NCI-H2227 (cell line): ENCODE measurements around the gene GAS7.

Experiments used
- DNase-seq: peaks from one replicate; lab custom pipeline; 2025; ENCODE audit not compliant: unreplicated experiment; lab: John Stamatoyannopoulos, UW

The GAS7 gene

DNA sequence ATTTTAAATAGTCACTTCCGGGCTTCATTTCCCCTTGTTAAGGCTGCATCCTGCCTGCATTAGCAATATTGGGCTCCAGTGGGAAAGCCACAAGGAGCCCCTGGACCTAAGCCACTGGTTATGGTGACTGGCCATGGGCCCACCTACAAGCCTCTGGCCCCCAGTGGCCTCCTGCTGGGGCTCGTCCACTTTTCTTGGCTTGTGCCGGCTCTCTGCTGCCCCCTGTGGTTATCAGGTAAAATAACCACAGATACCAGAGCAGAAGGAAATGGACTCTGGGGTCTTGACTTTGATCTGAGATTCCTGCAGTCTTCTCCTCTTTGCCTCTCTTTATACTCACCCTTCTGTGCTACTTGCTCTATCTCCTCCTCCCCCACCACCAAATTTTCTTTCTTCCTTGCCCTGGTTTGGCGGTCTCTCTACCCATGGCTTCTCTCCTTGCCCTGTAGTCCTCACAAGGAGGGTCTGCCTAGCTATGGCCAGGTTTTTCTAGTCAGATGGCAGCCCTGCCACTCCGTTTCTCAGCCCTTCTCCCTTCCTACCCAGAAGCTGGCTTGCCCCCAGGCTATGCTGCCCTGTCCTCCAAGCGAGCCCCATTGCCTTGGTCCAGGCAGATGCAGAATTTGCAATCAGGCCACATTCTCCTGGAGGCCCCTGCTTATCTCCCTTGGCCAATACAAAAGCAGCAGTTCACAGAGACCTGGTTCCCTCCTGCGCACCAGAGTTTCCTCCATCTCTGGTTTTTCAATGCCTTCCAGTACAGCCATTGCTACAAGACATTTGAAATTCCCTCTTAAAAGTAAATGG, 210.4 kb downstream of the GAS7 start:
- no peak for DNase-seq

DNA sequence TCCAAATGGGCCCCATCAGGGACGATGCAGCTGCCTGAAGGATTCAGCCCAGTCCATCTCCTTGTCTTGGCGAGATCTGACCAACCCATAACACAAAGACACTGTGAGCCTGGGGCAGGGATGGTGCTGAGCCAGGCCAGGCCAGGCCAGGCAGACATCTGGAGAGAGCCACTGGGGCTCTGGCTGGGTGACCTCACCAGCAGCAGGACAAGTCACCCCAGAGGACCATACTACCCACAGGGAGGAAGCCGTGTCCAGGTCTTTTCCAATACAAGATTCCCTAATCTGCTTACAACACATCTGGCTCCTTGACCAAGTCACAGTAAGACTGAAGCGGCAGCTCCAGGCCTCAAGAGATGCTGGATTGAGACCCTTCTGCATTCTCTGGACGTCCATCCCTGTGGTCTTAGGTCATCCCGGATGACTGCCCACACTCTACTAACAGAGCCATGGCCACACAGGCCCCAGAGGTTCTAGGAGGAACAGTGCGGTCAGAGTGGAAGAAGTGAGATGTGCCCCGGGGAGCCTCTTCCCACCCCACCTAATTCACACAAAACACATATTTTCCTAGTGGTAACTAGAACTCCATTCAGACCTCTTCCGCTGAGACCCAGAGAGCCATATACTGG, 211.5 kb downstream of the GAS7 start:
- DNase-seq: no peak

- no peak for DNase-seq
Observed at GRCh38 chr17:9985646-9986045, 212.8 kb downstream of the GAS7 start.

DNA sequence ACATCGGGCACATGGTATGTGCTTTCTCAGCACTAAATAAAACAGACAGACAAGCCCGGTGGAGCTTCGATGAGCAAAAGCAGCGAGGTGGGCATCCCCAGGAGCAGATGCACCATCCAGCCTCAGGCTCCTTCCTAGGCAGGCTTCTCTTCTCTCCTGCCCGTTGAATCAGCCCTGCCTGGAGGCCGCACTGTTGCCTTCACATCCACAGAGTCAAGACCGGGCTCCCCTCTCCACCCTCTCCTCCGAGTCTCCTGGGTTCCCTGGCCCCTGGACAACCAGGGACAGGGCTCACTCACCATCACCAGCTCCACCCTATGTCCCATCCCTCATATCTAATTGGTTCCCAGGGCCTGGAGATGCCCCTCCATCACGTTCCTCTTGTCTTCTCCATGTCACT, 213.6 kb downstream of the GAS7 start:
- no peak for DNase-seq

- no peak for DNase-seq
Observed at GRCh38 chr17:9982159-9982558, 216.2 kb downstream of the GAS7 start.

DNA sequence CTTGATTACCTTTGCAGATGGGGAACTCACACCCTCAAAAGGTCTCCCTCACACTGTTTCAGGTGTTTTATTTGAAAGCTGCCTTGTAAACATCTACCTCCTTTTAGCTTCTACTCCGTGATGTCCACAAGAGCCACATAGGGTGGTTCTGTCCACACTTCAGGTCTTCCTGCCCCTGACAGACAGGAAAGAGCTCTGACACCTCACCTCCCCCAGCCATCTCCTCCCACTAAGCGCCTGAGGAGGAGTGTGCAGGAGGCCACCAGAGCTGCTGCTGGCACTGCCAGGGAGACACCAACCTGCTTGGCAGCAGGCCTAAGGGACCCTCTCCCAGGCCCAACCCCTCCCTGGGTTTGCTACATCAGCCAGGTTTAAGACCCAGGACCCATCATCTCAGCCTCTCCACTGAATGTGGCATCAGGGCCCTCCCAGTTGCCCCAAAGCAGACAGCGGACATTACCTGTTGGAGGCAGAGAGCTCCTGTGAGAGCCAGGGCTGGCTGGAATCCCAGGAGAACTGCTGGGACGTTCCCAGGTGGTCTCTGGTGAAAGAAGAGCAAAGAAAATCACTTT, 217.0 kb downstream of the GAS7 start:
- DNase-seq: no peak

DNA sequence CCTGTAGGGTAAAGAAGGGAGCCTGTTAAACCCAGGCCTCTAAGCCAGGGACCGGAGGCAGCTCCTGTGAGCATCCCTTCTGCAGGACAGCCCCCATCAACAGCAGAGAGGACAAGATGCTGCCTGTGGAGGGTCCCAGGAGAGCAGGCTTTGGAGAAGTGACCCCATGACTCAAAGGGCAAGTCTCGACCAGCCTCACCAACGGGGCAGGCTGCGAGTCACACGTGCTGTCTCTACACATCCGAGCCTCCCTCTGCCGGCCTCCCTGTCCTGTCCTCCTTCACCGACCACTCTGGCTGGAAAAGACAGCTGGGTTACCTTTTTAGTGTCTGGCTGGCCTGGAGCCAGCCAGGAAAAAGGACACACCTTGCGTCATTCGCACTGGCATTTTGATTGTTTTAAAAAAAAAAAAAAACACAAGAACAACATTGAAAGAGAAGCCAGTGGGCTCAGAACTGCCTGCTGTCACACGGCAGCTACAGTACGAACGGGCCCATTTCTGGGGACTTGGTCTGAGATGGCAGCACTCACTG, 218.9 kb downstream of the GAS7 start:
- no peak for DNase-seq

- no peak for DNase-seq
Observed at GRCh38 chr17:9977180-9977575, 221.2 kb downstream of the GAS7 start.

DNA sequence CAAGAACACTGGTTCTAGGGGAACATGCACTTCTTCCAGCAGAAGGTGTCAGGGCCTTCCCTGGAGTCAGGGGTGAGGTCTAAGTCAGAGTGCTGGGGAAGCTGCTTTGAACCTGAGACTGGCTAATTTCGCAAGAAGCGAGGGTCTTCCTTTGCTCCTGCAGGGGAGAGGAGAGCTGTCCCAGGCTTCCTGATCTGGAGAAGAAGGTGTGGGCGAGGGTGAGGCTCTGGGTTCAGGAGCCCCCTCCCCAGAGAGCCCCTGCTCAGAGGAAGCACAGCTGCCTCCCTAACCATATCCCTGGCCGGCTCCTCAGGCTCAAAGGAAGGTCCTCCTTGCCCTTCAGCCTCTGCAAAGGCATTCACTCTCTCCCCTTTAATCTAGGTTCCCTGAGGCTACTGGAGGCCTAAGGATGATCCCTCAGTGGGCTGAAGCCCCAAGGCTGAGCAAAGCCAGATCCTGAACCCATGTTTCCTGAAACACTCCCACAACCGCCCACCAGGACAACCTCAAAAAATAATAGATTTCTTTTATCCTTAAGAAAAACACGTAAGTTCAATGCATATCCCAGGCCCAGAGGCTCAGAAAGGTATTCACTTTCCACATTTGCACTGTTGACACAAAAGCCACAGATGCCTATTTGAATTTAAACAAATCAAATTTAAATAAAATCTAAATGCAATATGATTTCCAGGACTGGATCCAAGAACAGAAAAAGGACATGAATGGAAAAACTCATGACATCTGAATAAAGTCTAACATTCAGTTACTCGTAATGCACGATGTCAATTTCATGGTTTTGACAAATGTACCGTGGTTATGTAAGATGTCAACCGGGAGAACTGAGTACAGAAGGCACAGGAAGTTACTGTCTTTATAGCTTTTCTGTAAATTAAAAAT, 221.9 kb downstream of the GAS7 start:
- no peak for DNase-seq

DNA sequence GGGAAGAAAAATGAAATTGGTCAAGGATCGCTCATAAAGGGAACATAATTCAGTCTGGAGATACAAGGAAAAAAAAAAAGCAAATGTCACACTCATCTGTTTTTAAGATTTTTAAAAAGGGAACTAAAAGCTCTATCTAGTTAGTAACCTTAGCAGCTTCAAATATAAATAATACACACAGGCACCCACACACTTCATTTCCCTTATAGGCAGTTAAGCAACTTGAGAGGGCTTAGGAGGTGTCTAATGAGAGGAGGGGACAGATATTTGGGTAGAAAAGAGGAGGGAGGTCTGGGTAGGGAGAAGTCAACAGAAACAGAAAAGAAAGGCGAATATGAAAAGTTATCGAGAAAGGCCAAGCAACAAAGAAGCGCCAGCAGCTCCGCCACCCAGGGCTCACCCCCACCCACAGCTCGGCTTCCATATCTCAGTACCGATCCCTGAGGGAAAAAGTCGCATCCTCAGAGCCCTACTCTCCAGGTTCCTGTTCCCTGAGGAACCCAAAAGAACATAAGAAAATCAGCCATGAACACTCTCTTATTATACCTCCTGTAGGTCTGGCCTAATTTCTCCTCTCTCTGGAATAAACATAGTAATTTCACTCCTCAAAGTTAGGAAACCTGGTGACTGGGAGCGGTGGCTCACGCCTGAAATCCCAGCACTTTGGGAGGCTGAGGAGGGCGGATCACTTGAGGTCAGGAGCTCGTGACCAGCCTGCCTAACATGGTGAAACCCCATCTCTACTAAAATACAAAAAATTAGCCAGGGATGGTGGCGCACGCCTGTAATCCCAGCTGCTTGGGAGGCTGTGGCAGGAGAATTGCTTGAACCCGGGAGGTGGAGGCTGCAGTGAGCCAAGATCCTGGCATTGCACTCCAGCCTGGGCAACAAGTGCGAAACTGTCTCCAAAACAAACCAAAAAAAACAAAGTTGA, 223.7 kb downstream of the GAS7 start:
- no peak for DNase-seq

- DNase-seq: no peak
Observed at GRCh38 chr17:9973669-9974447, 224.5 kb downstream of the GAS7 start.

- DNase-seq: no peak
Observed at GRCh38 chr17:9971991-9972390, 226.4 kb downstream of the GAS7 start.

GRCh38 chr17:9969301-9969935, 229.0 kb downstream of the GAS7 start:
- no peak for DNase-seq

- DNase-seq: no peak
Observed at GRCh38 chr17:9968881-9969280, 229.5 kb downstream of the GAS7 start.

GRCh38 chr17:9968008-9968407, 230.4 kb downstream of the GAS7 start:
- no peak for DNase-seq

DNA sequence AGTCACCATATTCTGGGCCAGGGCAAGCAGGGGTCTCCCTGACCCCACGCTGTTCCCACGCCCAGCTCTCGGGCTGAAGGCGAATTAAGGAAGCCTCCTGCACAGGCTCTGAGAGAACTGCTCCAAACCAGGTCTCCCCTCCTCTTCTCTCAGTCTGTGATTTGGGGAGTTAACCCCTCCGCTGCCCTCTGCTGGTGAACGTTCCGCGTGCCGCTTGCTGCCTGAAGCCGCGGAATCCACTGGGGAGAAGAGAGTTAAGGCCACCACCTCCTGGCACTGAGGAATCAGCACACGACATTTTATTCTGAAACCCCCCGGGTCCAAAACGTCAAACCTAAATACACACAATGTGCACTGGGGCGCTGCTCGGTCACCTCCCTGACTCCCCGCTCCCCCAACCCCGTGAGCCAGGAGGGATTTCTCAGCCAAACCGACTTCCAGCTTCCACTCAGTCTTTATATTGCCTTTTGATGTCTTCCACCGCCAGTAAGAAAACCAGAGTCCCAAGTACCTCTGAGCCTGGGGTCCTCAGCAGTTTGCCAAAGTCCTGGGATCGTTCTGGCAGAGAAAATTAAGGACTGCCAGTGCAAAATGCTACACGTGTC, 238.9 kb downstream of the GAS7 start:
- DNase-seq: peak; percentile 38

DNA sequence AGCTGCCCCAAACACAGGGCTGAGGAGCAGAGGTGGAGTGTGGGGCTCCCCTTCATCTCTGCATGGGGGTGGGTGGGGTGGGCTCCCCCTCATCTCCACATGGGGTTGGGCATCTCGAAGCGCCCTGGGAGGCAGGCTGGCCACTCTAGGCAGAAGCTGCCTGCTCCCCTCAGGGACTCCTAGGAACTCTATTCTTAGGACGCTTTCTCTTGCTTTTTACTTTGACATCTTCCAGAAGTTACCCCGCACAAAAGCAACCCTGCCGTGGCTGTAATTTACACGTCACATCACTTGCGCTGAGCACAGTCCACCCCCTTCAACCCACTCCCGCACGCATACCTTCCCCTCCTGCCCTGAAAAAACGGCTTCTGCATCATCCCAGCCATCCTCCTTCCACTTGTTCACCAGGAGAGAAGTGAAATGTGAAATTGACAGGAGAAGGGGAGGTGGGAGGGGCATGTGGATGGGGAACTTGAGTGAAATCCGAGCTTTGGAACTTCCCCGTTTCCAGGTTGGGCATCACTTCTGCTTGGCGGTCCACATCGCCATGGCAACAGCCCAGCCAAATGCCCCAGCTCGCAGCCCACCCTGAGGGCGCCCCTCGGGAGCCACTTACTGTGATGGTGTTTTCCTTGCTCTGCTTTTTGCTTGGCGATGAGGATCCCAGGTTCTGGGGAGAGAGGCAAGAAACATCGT, 239.7 kb downstream of the GAS7 start:
- DNase-seq: no peak

DNA sequence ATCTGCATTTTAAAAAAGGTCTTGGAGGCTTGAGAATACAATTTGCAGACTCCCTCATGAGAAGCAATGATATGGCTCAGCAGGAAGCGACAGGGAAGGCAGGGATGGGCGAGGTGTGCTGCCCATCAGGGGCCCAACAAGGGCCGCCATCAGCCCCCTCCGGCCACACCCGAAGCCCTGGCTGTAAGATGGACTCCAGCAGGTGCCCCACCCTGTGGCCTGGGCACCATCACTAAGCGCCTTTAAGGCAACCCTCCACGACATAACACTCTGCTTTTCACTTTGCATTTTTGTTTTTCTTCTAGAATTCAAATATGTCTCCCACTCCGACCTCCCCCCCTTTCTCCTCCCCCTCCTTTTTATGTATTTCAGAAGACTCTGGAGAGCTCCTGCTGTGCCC, 241.2 kb downstream of the GAS7 start:
- no peak for DNase-seq
